C4-2B (cell line): ENCODE data around the gene DKC1.

Experiments used
- H3K27ac ChIP-seq: fragments of 450-650 bp; 2 replicates; pipeline ENCODE4 v1.5.1; 2017
- CTCF ChIP-seq: fragments of 450-650 bp; conservative IDR thresholded peaks from 2 replicates; pipeline ENCODE4 v1.5.1; 2017; ENCODE audit warnings: mild to moderate bottlenecking
- ZFX ChIP-seq: fragments of 450-650 bp; IDR thresholded peaks from 2 replicates; pipeline ENCODE4 v1.6.1; 2017

Gene DKC1

DNA sequence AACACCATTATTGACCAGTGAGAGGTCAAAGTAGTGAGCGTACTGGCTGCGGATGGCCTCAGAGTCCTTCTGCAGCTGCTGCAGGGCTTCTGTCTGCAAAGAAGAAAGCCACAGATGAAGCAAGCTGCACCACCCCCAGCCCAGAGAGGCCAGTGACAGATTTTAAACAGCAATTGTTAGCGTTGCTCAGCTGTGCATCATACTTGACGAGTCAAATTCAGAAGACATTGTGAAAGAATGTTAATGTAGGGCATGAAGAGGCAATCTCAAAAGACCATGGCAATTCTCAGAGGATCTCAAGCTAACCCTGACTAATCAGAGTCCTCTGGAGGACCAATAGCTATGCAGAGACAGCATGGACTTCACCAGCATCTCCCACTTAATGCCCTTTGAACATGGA, 16.6 kb downstream of the DKC1 start:
- TF ChIP-seq ZFX (no peak), CTCF (no peak)
- H3K27ac ChIP-seq, result no peak overlapping the region

DNA sequence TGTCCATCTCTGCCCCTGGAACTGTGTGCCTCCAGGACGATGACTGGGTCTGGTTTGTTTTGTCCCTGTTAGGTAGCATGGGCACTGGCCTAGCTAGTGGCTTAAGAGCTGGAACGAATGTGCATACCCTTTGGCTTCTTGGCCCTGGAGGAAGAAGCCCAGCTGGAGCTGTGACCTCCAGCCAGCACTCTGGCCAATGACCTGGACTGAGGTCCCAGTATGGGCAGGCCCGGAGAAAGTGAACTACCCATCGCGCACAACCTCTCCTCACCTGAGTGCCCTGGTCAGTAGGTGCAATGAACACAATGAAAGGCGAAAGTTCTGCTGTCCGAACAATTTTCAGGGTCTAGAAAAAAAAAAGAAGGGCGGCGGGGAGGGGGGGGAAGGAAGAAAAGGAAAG, 18.3 kb downstream of the DKC1 start:
- TF ChIP-seq ZFX, result no peak
- TF ChIP-seq CTCF, result no peak
- no peak overlapping the region for H3K27ac ChIP-seq

GRCh38 chrX:154784149-154784995, 21.7 kb downstream of the DKC1 start:
- no peak overlapping the region for H3K27ac ChIP-seq
- TF ChIP-seq CTCF, result no peak
- no peak for TF ChIP-seq ZFX

GRCh38 chrX:154785716-154786115, 23.1 kb downstream of the DKC1 start:
- no peak overlapping the region for H3K27ac ChIP-seq

GRCh38 chrX:154791467-154791866, 28.8 kb downstream of the DKC1 start:
- H3K27ac ChIP-seq, result no peak overlapping the region
- TF ChIP-seq CTCF, result no peak
- no peak for TF ChIP-seq ZFX

More at GRCh38 chrX:154785716-154786115, 23.1 kb downstream of the DKC1 start:
- no peak for TF ChIP-seq CTCF
- TF ChIP-seq ZFX, result no peak

DNA sequence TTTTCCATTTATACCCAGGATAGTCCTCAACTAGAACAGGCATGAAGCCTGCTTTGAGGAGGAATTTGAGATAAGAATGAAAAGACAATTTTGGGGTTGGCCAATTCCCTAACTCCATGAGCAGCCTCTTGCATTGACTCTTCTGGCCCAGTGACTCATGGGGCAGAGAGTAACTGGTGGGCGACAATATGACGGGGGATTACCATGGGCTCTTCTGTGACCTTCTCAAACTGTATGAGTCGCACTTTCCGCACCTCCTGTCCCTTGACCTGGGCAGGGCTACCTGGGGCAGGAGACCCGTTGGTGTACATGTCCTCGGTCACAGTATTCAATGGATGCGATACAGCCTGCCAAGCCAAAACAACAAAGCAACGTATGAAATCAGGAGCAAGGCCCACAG, 29.3 kb downstream of the DKC1 start:
- TF ChIP-seq ZFX (no peak), CTCF (no peak)
- H3K27ac ChIP-seq, result no peak overlapping the region

GRCh38 chrX:154793084-154793795, 30.6 kb downstream of the DKC1 start:
- no peak overlapping the region for H3K27ac ChIP-seq
- TF ChIP-seq ZFX (no peak), CTCF (no peak)
